HTR-8/SVneo (cell line): ENCODE data around the gene ZNF74.
A peak's percentile ranks its signal among the peaks of the same experiment; 100 is the strongest.

ENCODE experiments used
- DNase-seq: peaks from one replicate; pipeline ENCODE4 v3.0.0; 2011; ENCODE audit warnings: low spot score, mixed read lengths; ENCODE audit not compliant: insufficient read length
- FAIRE-seq: peaks from 2 replicates; lab custom pipeline; 2011; peaks lifted over from hg19 to GRCh38; lab: Jason Lieb, UNC

ZNF74 gene

GRCh38 chr22:20429254-20430100, 35.5 kb downstream of the ZNF74 start:
- FAIRE-seq (no peak), DNase-seq (no peak)

- no peak for FAIRE-seq
- DNase-seq = no peak
Measured at GRCh38 chr22:20430101-20430719, 36.3 kb downstream of the ZNF74 start.

- FAIRE-seq (no peak), DNase-seq (no peak)
Measured at GRCh38 chr22:20430720-20431510, 37.0 kb downstream of the ZNF74 start.

- FAIRE-seq (no peak), DNase-seq (no peak)
Measured at GRCh38 chr22:20431511-20432192, 37.7 kb downstream of the ZNF74 start.

GRCh38 chr22:20432244-20432686, 38.3 kb downstream of the ZNF74 start:
- FAIRE-seq (no peak), DNase-seq (no peak)

- FAIRE-seq (no peak), DNase-seq (no peak)
Measured at GRCh38 chr22:20433191-20433590, 39.2 kb downstream of the ZNF74 start.

GRCh38 chr22:20433686-20434241, 39.8 kb downstream of the ZNF74 start:
- no peak for DNase-seq
- no peak for FAIRE-seq

- FAIRE-seq (no peak), DNase-seq (no peak)
Measured at GRCh38 chr22:20434264-20434751, 40.4 kb downstream of the ZNF74 start.

GRCh38 chr22:20434773-20435172, 40.8 kb downstream of the ZNF74 start:
- FAIRE-seq = no peak
- DNase-seq = no peak

- FAIRE-seq = peak; percentile 49
- no peak for DNase-seq
Measured at GRCh38 chr22:20435436-20436306, 41.7 kb downstream of the ZNF74 start.

- DNase-seq (no peak), FAIRE-seq (no peak)
Measured at GRCh38 chr22:20436307-20436767, 42.4 kb downstream of the ZNF74 start.

- no peak for FAIRE-seq
- no peak for DNase-seq
Measured at GRCh38 chr22:20436768-20437612, 43.0 kb downstream of the ZNF74 start.

GRCh38 chr22:20437613-20438426, 43.9 kb downstream of the ZNF74 start, which contains the start of gene SCARF2:
Gene SCARF2 (minus strand): TSS chr22:20437825. CDS start chr22:20437754, 71 bp downstream.
- DNase-seq (peak; percentile 79), FAIRE-seq (peak; percentile 76)

GRCh38 chr22:20438427-20438677, 44.4 kb downstream of the ZNF74 start:
- DNase-seq (no peak), FAIRE-seq (no peak)

- no peak for DNase-seq
- FAIRE-seq = peak; percentile 85
Measured at GRCh38 chr22:20438678-20439492, 44.9 kb downstream of the ZNF74 start.

GRCh38 chr22:20439556-20439927, 45.6 kb downstream of the ZNF74 start:
- DNase-seq = no peak
- no peak for FAIRE-seq
